Mammary epithelial cell (primary cell): ENCODE measurements around the gene SFN.
A peak's percentile ranks its signal among the peaks of the same experiment; 100 is the strongest.

Experiments
- EZH2 ChIP-seq: IDR thresholded peaks from 2 replicates; pipeline ENCODE4 v1.6.1; 2012; ENCODE audit warnings: low read length, inconsistent platforms, borderline replicate concordance
- TF ChIP-seq, protein P1 (sequence below), 2 donors: IDR thresholded peaks in 1 of 2; conservative IDR thresholded peaks in 1 of 2; 2 replicates each; pipeline ENCODE4 v1.5.1; 2011 to 2012; ENCODE audit warnings: inconsistent platforms in 2 of 2, low read length in 2 of 2, mild to moderate bottlenecking in 2 of 2, control low read depth in 1 of 2, low read depth in 1 of 2; ENCODE audit not compliant: insufficient read depth in 1 of 2; ENCODE audit errors: extremely low read depth in 1 of 2

DNA sequence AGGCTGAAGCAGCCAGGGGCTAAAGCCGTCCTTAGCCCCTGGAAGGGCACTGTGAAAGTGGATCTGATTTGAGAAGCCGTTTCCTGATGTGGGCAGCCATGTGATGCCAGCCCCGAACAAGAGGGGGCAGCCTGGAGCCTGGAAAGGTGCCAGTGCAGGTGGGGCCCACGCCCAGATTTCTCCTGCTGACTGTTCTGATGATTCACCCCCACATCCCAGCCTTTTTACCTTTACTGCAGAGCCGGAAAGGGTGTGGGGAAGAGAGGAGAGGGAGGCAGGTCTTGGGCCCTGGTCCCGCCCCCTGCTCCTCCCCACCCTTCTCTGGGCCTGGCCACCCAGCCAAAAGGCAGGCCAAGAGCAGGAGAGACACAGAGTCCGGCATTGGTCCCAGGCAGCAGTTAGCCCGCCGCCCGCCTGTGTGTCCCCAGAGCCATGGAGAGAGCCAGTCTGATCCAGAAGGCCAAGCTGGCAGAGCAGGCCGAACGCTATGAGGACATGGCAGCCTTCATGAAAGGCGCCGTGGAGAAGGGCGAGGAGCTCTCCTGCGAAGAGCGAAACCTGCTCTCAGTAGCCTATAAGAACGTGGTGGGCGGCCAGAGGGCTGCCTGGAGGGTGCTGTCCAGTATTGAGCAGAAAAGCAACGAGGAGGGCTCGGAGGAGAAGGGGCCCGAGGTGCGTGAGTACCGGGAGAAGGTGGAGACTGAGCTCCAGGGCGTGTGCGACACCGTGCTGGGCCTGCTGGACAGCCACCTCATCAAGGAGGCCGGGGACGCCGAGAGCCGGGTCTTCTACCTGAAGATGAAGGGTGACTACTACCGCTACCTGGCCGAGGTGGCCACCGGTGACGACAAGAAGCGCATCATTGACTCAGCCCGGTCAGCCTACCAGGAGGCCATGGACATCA, at the start of gene SFN:
- TF ChIP-seq, protein P1, sequence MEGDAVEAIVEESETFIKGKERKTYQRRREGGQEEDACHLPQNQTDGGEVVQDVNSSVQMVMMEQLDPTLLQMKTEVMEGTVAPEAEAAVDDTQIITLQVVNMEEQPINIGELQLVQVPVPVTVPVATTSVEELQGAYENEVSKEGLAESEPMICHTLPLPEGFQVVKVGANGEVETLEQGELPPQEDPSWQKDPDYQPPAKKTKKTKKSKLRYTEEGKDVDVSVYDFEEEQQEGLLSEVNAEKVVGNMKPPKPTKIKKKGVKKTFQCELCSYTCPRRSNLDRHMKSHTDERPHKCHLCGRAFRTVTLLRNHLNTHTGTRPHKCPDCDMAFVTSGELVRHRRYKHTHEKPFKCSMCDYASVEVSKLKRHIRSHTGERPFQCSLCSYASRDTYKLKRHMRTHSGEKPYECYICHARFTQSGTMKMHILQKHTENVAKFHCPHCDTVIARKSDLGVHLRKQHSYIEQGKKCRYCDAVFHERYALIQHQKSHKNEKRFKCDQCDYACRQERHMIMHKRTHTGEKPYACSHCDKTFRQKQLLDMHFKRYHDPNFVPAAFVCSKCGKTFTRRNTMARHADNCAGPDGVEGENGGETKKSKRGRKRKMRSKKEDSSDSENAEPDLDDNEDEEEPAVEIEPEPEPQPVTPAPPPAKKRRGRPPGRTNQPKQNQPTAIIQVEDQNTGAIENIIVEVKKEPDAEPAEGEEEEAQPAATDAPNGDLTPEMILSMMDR (conservative IDR thresholded peaks at IDR 0.05 in 1 of 2, IDR thresholded peaks at IDR 0.05 in 1 of 2; ENCODE audit: extremely low read depth in 1 of 2, insufficient read depth in 1 of 2, low read depth in 1 of 2, low read length in 2 of 2): peak; percentile 88 to 94
- no peak for TF ChIP-seq EZH2
